Cardiac muscle cell (in vitro differentiated cells and primary cell): ENCODE results near the gene OARD1. TPM values are rescaled to one million over a fixed set of nuclear protein-coding genes. Genes with fewer than 3 reads are reported as not detected.
A peak's percentile ranks its signal among the peaks of the same experiment; 100 is the strongest.

Source experiments
- DNase-seq, 2 donors: peaks; one replicate each; pipeline versions ENCODE4 v3.0.0 to v3.0.0-alpha.2; 2010 to 2017; ENCODE audit warnings: low read depth in 1 of 2, low spot score in 1 of 2
- H3K27ac ChIP-seq: fragments of 200-600 bp; sonication (generic); 2 replicates; pipeline ENCODE4 v1.5.1; 2016
- H3K27me3 ChIP-seq: fragments of 200-600 bp; sonication (generic); 2 replicates; pipeline ENCODE4 v1.6.0; 2016; ENCODE audit warnings: control low read depth
- H3K36me3 ChIP-seq: fragments of 200-600 bp; sonication (generic); 2 replicates; pipeline ENCODE4 v1.5.1; 2016; ENCODE audit warnings: control low read depth
- H3K4me1 ChIP-seq: fragments of 200-600 bp; sonication (generic); 2 replicates; pipeline ENCODE4 v1.8.1; 2017; ENCODE audit warnings: low read depth, mild to moderate bottlenecking, mixed run types
- H3K4me3 ChIP-seq: fragments of 200-600 bp; sonication (generic); 2 replicates; pipeline ENCODE4 v1.5.1; 2016; ENCODE audit warnings: mild to moderate bottlenecking
- H3K9me3 ChIP-seq: fragments of 200-600 bp; sonication (generic); 2 replicates; pipeline ENCODE4 v1.5.1; 2017; ENCODE audit warnings: low read depth, mild to moderate bottlenecking, control low read depth
- CTCF ChIP-seq: IDR thresholded peaks from 2 replicates; pipeline ENCODE4 v1.5.1; 2012; ENCODE audit warnings: low read depth, mild to moderate bottlenecking, low read length
- polyA plus RNA-seq: library from polyadenylated mRNA; unstranded; fragments of >200 nt; fragmentation: Nextera tagmentation; extraction: Ambion mirVana; gene quantifications from 2 replicates; pipeline ENCODE4 v1.2.1, GENCODE V29; 2016
- total RNA-seq: library from RNA; depleted of rRNA; stranded (reverse); fragments of >200 nt; gene quantifications from 2 replicates; pipeline ENCODE4 v1.2.3, GENCODE V29; 2016

OARD1 gene
- total and polyA plus RNA-seq, 2 experiments from 2014 or later, result 27.5 to 56.3 TPM

DNA sequence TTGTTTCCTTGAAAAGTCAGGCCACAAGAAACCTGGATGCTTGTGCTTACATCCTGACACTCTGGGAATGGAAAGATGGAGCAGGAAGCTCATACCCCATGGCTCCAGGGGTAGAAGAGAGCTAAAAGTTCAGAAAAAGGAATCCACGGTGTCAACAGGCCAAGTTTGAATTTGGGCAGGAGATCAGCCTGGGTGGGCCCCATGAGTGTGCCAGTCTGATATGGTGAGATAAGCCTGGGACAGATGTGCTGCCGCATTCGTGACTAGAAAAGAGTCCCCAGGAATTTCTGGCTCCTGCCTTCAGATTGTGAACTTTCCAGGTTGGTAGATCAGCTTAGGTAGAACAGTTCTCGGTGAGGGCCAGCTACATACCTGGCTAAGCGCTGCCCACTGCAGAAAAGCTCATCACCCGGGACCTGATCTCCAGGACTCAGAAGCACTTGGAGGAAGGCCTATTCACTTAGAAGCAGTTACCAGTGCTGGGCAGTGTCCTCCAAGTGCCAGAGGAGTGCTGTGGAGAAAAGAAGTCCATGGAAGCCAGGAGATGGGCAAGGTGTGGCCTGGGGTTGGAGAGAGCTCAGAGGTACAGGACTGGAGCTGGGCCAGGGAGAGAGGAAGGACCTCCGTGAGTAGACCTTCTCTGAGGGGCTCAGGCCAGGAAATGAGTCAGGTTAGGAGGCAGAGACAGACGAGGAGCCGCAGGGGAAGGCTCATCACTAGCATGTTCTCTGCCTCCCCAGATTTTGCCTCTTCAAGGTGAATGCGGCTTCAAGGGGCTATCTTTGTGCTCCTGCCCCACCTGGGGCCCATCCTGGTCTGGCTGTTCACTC lies 29.7 kb downstream of the OARD1 start, which contains the start of gene TSPO2:
TSS of gene TSPO2 (plus strand) at position 242 of the 830 bp plus-strand sequence. CDS start at position 761, 519 bp downstream.
- no peaks in the 10 kb centered on the region for H3K36me3 ChIP-seq
- no peak within 1 kb of the TSS for H3K4me3 ChIP-seq
- no peak within 1 kb of the TSS for H3K27ac ChIP-seq
- H3K9me3 ChIP-seq, result no peaks in the 10 kb centered on the region
- DNase-seq, result no peak
- TF ChIP-seq CTCF, result no peak
- H3K4me1 ChIP-seq, result peaks cover 44% of the 10 kb centered on the region
- H3K27me3 ChIP-seq, result no peaks in the 10 kb centered on the region

GRCh38 chr6:41040940-41041536 lies 31.1 kb downstream of the OARD1 start:
- H3K4me1 ChIP-seq, result peaks cover 34% of the 10 kb centered on the region
- DNase-seq, result no peak
- H3K36me3 ChIP-seq, result no peaks in the 10 kb centered on the region
- no peak overlapping the region for H3K27ac ChIP-seq
- no peak for TF ChIP-seq CTCF
- no peak overlapping the region for H3K4me3 ChIP-seq
- H3K9me3 ChIP-seq, result no peaks in the 10 kb centered on the region
- no peaks in the 10 kb centered on the region for H3K27me3 ChIP-seq

GRCh38 chr6:41040101-41040939 lies 31.8 kb downstream of the OARD1 start:
- TF ChIP-seq CTCF, result no peak
- no peaks in the 10 kb centered on the region for H3K27me3 ChIP-seq
- DNase-seq, result no peak
- no peaks in the 10 kb centered on the region for H3K36me3 ChIP-seq
- H3K9me3 ChIP-seq, result no peaks in the 10 kb centered on the region
- H3K27ac ChIP-seq, result no peak overlapping the region
- peaks cover 27% of the 10 kb centered on the region for H3K4me1 ChIP-seq
- H3K4me3 ChIP-seq, result no peak overlapping the region

DNA sequence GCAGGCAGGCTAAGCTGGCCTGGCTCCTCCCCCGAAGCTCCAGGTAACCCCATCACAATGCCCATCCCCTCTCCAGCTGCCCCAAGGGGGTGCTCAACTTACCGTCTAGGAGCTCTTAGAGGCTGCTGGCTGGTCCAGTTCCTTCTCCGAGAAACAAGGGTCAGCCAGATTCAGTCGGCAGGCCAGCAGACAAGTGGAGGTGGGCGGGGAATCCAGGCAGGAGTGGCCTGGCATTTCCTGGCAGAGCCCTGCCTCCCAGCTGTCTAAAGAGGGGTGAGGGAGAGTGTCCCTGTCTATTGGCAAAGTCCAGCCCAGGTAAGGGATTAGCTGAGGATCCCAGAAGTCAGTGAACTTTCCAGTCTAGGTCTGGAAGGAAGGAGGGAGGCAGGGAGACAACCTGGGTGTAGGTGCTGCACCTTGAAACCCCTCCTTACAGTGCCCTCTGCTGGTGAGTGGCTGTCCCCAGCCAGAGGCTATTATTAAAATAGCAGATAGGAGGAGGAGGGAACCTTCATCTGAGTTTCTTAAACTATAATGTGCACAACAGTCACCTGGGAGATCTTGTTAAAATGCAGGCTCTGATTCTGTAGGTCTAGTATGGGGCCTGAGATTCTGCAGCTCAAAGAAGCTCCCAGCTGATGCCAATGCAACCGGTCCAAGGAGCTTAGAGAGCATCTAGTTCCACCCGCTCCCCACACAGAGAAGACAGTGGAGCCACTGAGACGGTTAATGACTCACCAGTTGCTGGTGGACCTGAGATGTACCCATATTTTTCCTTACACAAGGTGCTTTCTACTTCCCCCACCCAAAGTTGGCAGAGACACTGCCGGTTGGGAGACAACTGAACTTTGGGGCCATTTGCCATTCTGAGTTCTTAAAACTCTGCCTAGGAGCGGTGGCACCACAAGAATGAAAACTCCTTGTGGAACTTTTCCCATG lies 32.8 kb downstream of the OARD1 start, which contains the start of gene UNC5CL:
TSS of gene UNC5CL (minus strand) at position 162 of the 939 bp plus-strand sequence. CDS start 4,147 bp downstream, outside the sequence.
- H3K4me3 ChIP-seq, result no peak within 1 kb of the TSS

More for the DNA sequence above, 32.8 kb downstream of the OARD1 start, which contains the start of gene UNC5CL:
- peak; percentile 75 for TF ChIP-seq CTCF
- Histone ChIP-seq H3K36me3 (no peaks in the 10 kb centered on the region), H3K27ac (no peak within 1 kb of the TSS), H3K27me3 (no peaks in the 10 kb centered on the region), H3K9me3 (no peaks in the 10 kb centered on the region), H3K4me1 (peaks cover 22% of the 10 kb centered on the region)
- peak; percentile 30 to 64 for DNase-seq
